PC-3 (cell line): ENCODE data around the gene DNASE2. TPM values are rescaled to one million over a fixed set of nuclear protein-coding genes. Genes with fewer than 3 reads are reported as not detected.

Source experiments
- ATAC-seq: fragments of 200-7000 bp; cut with Tn5 transposase; 2 replicates; pipeline ENCODE4 v1.9.1; 2020; ENCODE audit warnings: mild to moderate bottlenecking, moderate library complexity
- BruUV-seq: library from RNA; stranded (reverse); fragments of 400-500 nt; replicated peaks from 2 replicates; lab custom pipeline; 2021; lab: Mats Ljungman, UMichigan
- CTCF ChIA-PET: fragments of 300-600 bp; sonication (Branson Sonifier 250); formaldehyde crosslinking; loops from one replicate; lab custom pipeline; 2022; ENCODE audit warnings: antibody characterized with exemption; lab: Charles Lee
- POLR2A ChIA-PET: fragments of 300-600 bp; sonication (Branson Sonifier 250); formaldehyde crosslinking; loops from one replicate; lab custom pipeline; 2022; ENCODE audit warnings: antibody characterized with exemption; ENCODE audit not compliant: unreplicated experiment; lab: Charles Lee
- DNase-seq: peaks from one replicate; pipeline ENCODE4 v3.0.0-alpha.2; 2015
- H2AFZ ChIP-seq: fragments of 300-600 bp; sonication (generic); 2 replicates; pipeline ENCODE4 v1.6.0; 2016; ENCODE audit warnings: antibody characterized with exemption, low read length
- H3F3A ChIP-seq: fragments of 300-600 bp; sonication (generic); one replicate; pipeline ENCODE4 v1.6.0; 2017; ENCODE audit warnings: antibody characterized with exemption, low read length, control low read depth, mild to moderate bottlenecking; ENCODE audit not compliant: unreplicated experiment
- H3K27ac ChIP-seq: fragments of 300-600 bp; sonication (generic); 2 replicates; pipeline ENCODE4 v1.5.1; 2016; ENCODE audit warnings: mild to moderate bottlenecking, low read length
- H3K27me3 ChIP-seq: fragments of 300-600 bp; sonication (generic); 2 replicates; pipeline ENCODE4 v1.6.1; 2016; ENCODE audit warnings: low read length, mixed read lengths
- H3K36me3 ChIP-seq: fragments of 300-600 bp; sonication (generic); 2 replicates; pipeline ENCODE4 v1.6.1; 2016; ENCODE audit warnings: low read depth, mixed run types, low read length, mixed read lengths
- H3K4me1 ChIP-seq: fragments of 300-600 bp; sonication (generic); 2 replicates; pipeline ENCODE4 v1.5.1; 2016; ENCODE audit warnings: low read length; ENCODE audit not compliant: insufficient read depth
- H3K4me2 ChIP-seq: fragments of 300-600 bp; sonication (generic); 2 replicates; pipeline ENCODE4 v1.6.0; 2016; ENCODE audit warnings: low read length
- H3K4me3 ChIP-seq: fragments of 300-600 bp; sonication (generic); 2 replicates; pipeline ENCODE4 v1.5.1; 2016; ENCODE audit warnings: mild to moderate bottlenecking, low read length, mixed read lengths
- H3K79me2 ChIP-seq: fragments of 300-600 bp; sonication (generic); 2 replicates; pipeline ENCODE4 v1.6.1; 2017; ENCODE audit warnings: low read length, mixed read lengths
- H3K9ac ChIP-seq: fragments of 300-600 bp; sonication (generic); 2 replicates; pipeline ENCODE4 v1.6.0; 2016; ENCODE audit warnings: mild to moderate bottlenecking, low read length
- H3K9me2 ChIP-seq: fragments of 300-600 bp; sonication (generic); replicated peaks from 2 replicates; pipeline ENCODE4 v1.6.1; 2016; ENCODE audit warnings: mixed run types, low read length, mixed read lengths
- H3K9me3 ChIP-seq: fragments of 300-600 bp; sonication (generic); 2 replicates; pipeline ENCODE4 v1.6.1; 2016; ENCODE audit warnings: low read length, mixed read lengths
- H4K20me1 ChIP-seq: fragments of 300-600 bp; sonication (generic); 2 replicates; pipeline ENCODE4 v1.6.1; 2016; ENCODE audit warnings: low read length, mixed read lengths
- EZH2 ChIP-seq: fragments of 300-600 bp; sonication (generic); IDR thresholded peaks from one replicate; pipeline ENCODE4 v1.6.1; 2017; ENCODE audit warnings: antibody characterized with exemption, mild to moderate bottlenecking, low read length; ENCODE audit not compliant: unreplicated experiment
- EZH2phosphoT487 ChIP-seq: fragments of 300-600 bp; sonication (generic); IDR thresholded peaks from 2 replicates; pipeline ENCODE4 v1.6.1; 2018; ENCODE audit warnings: mild to moderate bottlenecking, antibody characterized with exemption, low read length, borderline replicate concordance
- intact Hi-C: fragments of 100-400 bp; cut with micrococcal nuclease; formaldehyde crosslinking; loops from 2 replicates; pipeline ENCODE4 v1.9.0; 2023
- total RNA-seq: library from RNA; depleted of rRNA; stranded (reverse); fragments of >200 nt; gene quantifications from 2 replicates; pipeline ENCODE4 v1.2.3, GENCODE V29; 2014
- TF ChIP-seq, protein P1 (sequence below): fragments of 300-600 bp; sonication (generic); conservative IDR thresholded peaks from 2 replicates; pipeline ENCODE4 v1.5.1; 2017; ENCODE audit warnings: antibody characterized with exemption, low read depth, mild to moderate bottlenecking, low read length

DNASE2 gene
- total RNA-seq, 1 experiment from 2014 or later, result 48.0 TPM

DNA sequence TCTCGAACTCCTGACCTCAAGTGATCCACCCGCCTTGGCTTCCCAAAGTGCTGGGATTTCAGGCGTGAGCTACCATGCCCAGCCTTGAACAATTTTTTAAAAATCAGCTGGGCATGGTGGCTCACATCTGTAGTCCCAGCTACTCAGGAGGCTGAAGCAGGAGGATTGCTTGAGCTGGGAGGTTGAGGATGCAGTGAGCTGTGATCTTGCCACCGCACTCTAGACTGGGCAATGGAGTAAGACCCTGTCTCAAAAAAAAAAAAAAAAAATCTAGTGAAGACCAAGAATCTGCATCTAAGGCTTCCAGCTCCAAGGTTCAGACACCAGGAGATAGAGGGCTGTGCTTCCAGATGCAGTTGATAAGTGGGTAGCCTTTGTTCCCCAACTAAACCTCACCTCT, 17.1 kb downstream of the DNASE2 start:
- H3K79me2 ChIP-seq, result no peaks in the 10 kb centered on the region
- H3K9ac ChIP-seq, result no peak overlapping the region
- H3F3A ChIP-seq, result no peaks in the 10 kb centered on the region
- DNase-seq (no peak), ATAC-seq (no peak)
- no peak overlapping the region for H3K27ac ChIP-seq
- TF ChIP-seq, protein P1, sequence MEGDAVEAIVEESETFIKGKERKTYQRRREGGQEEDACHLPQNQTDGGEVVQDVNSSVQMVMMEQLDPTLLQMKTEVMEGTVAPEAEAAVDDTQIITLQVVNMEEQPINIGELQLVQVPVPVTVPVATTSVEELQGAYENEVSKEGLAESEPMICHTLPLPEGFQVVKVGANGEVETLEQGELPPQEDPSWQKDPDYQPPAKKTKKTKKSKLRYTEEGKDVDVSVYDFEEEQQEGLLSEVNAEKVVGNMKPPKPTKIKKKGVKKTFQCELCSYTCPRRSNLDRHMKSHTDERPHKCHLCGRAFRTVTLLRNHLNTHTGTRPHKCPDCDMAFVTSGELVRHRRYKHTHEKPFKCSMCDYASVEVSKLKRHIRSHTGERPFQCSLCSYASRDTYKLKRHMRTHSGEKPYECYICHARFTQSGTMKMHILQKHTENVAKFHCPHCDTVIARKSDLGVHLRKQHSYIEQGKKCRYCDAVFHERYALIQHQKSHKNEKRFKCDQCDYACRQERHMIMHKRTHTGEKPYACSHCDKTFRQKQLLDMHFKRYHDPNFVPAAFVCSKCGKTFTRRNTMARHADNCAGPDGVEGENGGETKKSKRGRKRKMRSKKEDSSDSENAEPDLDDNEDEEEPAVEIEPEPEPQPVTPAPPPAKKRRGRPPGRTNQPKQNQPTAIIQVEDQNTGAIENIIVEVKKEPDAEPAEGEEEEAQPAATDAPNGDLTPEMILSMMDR, result no peak
- TF ChIP-seq EZH2phosphoT487 (no peak), EZH2 (no peak)
- H4K20me1 ChIP-seq, result no peaks in the 10 kb centered on the region
- no peak overlapping the region for H2AFZ ChIP-seq
- CTCF ChIA-PET, result interaction anchor here (1.0 kb wide), 1 partner anchor 17 kb away, joined by 3 read pairs; the partner anchor contains the start of gene DNASE2
- intact Hi-C loops, result no loop called here
- no peaks in the 10 kb centered on the region for H3K9me2 ChIP-seq
- H3K4me2 ChIP-seq, result no peak overlapping the region
- no peaks in the 10 kb centered on the region for H3K27me3 ChIP-seq
- H3K36me3 ChIP-seq, result no peaks in the 10 kb centered on the region
- H3K4me1 ChIP-seq, result no peaks in the 10 kb centered on the region
- H3K9me3 ChIP-seq, result no peaks in the 10 kb centered on the region
- no peak overlapping the region for H3K4me3 ChIP-seq
- BruUV-seq, result no TSS peak
- POLR2A ChIA-PET, result no interaction called here

DNA sequence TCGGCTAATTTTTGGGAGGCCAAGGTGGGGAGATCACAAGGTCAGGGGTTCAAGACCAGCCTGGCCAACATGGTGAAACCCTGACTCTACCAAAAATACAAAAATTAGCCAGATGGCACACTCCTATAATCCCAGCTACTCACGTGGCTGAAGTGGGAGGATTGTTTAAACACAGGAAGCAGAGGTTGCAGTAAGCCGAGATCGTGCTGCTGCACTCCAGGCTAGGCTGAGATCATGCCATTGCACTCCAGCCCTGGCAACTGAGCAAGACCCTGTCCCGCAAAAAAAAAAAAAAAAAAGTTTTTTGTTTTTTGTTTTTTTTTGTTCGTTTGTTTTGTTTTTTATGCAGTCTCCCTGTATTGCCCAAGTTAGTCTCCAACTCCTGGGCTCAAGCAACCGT, 21.7 kb downstream of the DNASE2 start:
- Histone ChIP-seq H3K27me3 (no peaks in the 10 kb centered on the region), H3K9ac (no peak overlapping the region), H3K9me2 (no peaks in the 10 kb centered on the region), H3K36me3 (no peaks in the 10 kb centered on the region; the same call in 1 of the 2 replicates), H2AFZ (no peak overlapping the region), H3K9me3 (no peaks in the 10 kb centered on the region), H3F3A (no peaks in the 10 kb centered on the region), H3K4me1 (no peaks in the 10 kb centered on the region), H3K4me2 (no peak overlapping the region), H3K4me3 (no peak overlapping the region), H3K79me2 (no peaks in the 10 kb centered on the region), H4K20me1 (no peaks in the 10 kb centered on the region), H3K27ac (no peak overlapping the region)
- ATAC-seq, result no peak
- POLR2A ChIA-PET, result no interaction called here
- TF ChIP-seq EZH2, result no peak
- TF ChIP-seq, protein P1, result no peak
- no peak for TF ChIP-seq EZH2phosphoT487
- CTCF ChIA-PET, result no interaction called here
- no TSS peak for BruUV-seq
- DNase-seq, result no peak
- intact Hi-C loops, result no loop called here

- H3K27me3 ChIP-seq, result no peaks in the 10 kb centered on the region
- H3K79me2 ChIP-seq, result no peaks in the 10 kb centered on the region
- DNase-seq (no peak), ATAC-seq (no peak)
- CTCF ChIA-PET, result interaction anchor here (0.6 kb wide), 1 partner anchor 125 kb away, joined by 3 read pairs; no protein-coding TSS in a partner anchor
- POLR2A ChIA-PET, result no interaction called here
- BruUV-seq, result no TSS peak
- no peak overlapping the region for H3K9ac ChIP-seq
- TF ChIP-seq, protein P1, result no peak
- TF ChIP-seq EZH2, result no peak
- TF ChIP-seq EZH2phosphoT487, result no peak
- H3F3A ChIP-seq, result no peaks in the 10 kb centered on the region
- H3K9me3 ChIP-seq, result no peaks in the 10 kb centered on the region
- H3K9me2 ChIP-seq, result no peaks in the 10 kb centered on the region
- no peak overlapping the region for H2AFZ ChIP-seq
- no peak overlapping the region for H3K4me2 ChIP-seq
- no peaks in the 10 kb centered on the region for H4K20me1 ChIP-seq
- intact Hi-C loops, result no loop called here
- H3K27ac ChIP-seq, result no peak overlapping the region
- no peak overlapping the region for H3K4me3 ChIP-seq
- no peaks in the 10 kb centered on the region; the same call in 1 of the 2 replicates for H3K36me3 ChIP-seq
- H3K4me1 ChIP-seq, result no peaks in the 10 kb centered on the region
These were observed 23.0 kb downstream of the DNASE2 start for GRCh38 chr19:12858041-12858928.
